ENCODE data around the gene DYNC1I1. TPM values are rescaled to one million over a fixed set of nuclear protein-coding genes. Genes with fewer than 3 reads are reported as not detected.

DYNC1I1 gene
- total RNA-seq, 2 experiments from 2014 or later, result not detected

GRCh38 chr7:96127746-96128145 lies 355.4 kb downstream of the DYNC1I1 start:
- no peak overlapping the region for H3K4me3 Mint-ChIP-seq
- ATAC-seq (no peak), DNase-seq (no peak)
- H3K27ac Mint-ChIP-seq, result no peak overlapping the region
- POLR2A ChIA-PET, result interaction anchor here (0.8 kb wide), 1 partner anchor 28 kb away, joined by 3 read pairs; no protein-coding TSS in a partner anchor
- no peaks in the 10 kb centered on the region for H3K4me1 Mint-ChIP-seq (ENCODE audit: low read depth)
- CTCF ChIA-PET, result no interaction called here
- H3K9me3 Mint-ChIP-seq, result no peaks in the 10 kb centered on the region
- intact Hi-C loops (cut with micrococcal nuclease), result no loop called here
- peaks cover 17% of the 10 kb centered on the region for H3K36me3 Mint-ChIP-seq (ENCODE audit: low read depth)
- TF ChIP-seq CTCF (IDR thresholded peaks at IDR 0.05), result no peak
- H3K27me3 Mint-ChIP-seq, result no peaks in the 10 kb centered on the region

DNA sequence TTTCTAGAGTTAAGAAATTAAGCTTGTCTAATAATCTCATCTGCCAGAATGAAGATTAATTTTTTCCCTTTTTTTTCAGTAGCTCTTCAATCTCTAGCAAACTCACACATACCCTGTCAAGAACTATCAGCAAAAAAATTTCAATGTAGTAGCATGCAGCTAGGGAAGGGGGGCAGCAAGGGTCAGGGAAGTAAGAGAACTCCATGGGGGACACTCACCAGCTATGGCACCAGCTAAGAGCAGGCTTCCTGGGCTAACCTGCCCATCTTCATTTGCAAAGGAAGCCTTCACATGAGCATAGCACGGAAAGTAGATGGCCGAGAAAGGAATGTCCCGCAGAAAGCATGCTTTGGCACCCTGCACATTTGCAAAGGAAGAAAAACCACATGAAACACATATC lies 359.2 kb downstream of the DYNC1I1 start:
- Mint-ChIP-seq H3K9me3 (no peaks in the 10 kb centered on the region), H3K27me3 (no peaks in the 10 kb centered on the region), H3K27ac (no peak overlapping the region), H3K4me3 (no peak overlapping the region), H3K4me1 (ENCODE audit: low read depth) (no peaks in the 10 kb centered on the region), H3K36me3 (ENCODE audit: low read depth) (peaks cover 16% of the 10 kb centered on the region)
- ChIA-PET CTCF (interaction anchor here (1.1 kb wide), 1 partner anchor 896 kb away, joined by 3 read pairs; no protein-coding TSS in a partner anchor), POLR2A (no interaction called here)
- no peak for TF ChIP-seq CTCF (IDR thresholded peaks at IDR 0.05)
- ATAC-seq (no peak), DNase-seq (no peak)
- intact Hi-C loops (cut with micrococcal nuclease), result no loop called here

DNA sequence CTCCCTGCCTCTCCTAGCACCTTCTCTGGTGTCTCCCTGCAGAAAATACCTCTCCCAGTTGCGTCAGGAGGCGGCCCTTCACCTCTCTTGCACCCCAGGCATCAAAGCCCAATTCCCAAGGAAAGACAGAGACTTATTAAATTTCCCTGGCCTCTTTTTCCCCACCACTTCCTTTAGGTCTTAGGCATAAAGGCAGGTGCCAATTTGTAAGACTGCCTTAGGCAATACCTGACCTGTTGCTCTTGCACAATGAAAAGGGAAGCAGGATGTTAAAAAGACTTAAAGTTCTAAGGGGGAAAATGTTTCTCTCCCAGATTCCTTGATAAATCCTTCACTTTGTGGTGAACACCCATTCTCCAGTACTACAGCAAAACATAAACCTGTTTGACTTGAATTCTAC lies 362.9 kb downstream of the DYNC1I1 start:
- H3K9me3 Mint-ChIP-seq, result no peaks in the 10 kb centered on the region

DNA sequence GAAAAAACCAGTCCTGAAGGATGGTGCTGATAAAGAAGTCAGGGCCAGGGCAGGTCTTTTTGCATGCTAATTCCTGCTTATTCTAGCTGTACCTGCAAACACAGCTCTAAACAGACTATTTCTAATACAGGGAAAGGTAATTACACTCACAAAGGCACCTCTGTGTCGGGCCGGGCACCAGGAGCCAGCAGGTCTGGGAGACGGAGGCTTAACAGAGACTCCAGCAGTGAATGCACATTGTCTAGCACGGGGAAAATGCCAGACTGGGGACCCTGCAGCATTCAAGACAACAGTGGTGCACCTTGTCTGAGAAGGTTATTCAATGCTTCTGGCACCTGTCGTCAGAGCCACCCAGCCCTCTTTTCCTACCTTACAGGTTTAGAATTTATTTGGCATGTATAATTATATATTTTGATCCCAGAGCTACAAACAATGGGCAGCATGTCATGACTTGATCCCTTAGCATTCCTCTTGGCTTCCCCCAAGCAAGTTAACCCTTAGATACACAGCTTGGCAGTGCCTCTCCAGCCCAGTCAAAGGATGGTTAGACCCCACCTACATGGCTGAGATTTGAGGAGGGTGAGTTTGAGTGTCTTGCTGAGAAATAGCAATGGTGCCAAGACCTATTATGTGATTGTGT lies 364.4 kb downstream of the DYNC1I1 start:
- TF ChIP-seq CTCF (IDR thresholded peaks at IDR 0.05), result no peak
- ATAC-seq (no peak), DNase-seq (no peak)
- ChIA-PET CTCF (no interaction called here), POLR2A (no interaction called here)
- no peaks in the 10 kb centered on the region for H3K9me3 Mint-ChIP-seq
- H3K4me1 Mint-ChIP-seq (ENCODE audit: low read depth), result no peaks in the 10 kb centered on the region
- H3K4me3 Mint-ChIP-seq, result no peak overlapping the region
- no peaks in the 10 kb centered on the region for H3K27me3 Mint-ChIP-seq
- intact Hi-C loops (cut with micrococcal nuclease), result no loop called here
- no peak overlapping the region for H3K27ac Mint-ChIP-seq
- H3K36me3 Mint-ChIP-seq (ENCODE audit: low read depth), result peaks cover 9% of the 10 kb centered on the region

More for the DNA sequence above, 362.9 kb downstream of the DYNC1I1 start:
- no peaks in the 10 kb centered on the region for H3K4me1 Mint-ChIP-seq (ENCODE audit: low read depth)
- CTCF ChIA-PET, result no interaction called here
- no peak for DNase-seq
- POLR2A ChIA-PET, result no interaction called here
- H3K27me3 Mint-ChIP-seq, result no peaks in the 10 kb centered on the region
- H3K4me3 Mint-ChIP-seq, result no peak overlapping the region
- TF ChIP-seq CTCF (IDR thresholded peaks at IDR 0.05), result no peak
- ATAC-seq, result no peak
- no peak overlapping the region for H3K27ac Mint-ChIP-seq
- intact Hi-C loops (cut with micrococcal nuclease), result no loop called here
- H3K36me3 Mint-ChIP-seq (ENCODE audit: low read depth), result peaks cover 15% of the 10 kb centered on the region

DNA sequence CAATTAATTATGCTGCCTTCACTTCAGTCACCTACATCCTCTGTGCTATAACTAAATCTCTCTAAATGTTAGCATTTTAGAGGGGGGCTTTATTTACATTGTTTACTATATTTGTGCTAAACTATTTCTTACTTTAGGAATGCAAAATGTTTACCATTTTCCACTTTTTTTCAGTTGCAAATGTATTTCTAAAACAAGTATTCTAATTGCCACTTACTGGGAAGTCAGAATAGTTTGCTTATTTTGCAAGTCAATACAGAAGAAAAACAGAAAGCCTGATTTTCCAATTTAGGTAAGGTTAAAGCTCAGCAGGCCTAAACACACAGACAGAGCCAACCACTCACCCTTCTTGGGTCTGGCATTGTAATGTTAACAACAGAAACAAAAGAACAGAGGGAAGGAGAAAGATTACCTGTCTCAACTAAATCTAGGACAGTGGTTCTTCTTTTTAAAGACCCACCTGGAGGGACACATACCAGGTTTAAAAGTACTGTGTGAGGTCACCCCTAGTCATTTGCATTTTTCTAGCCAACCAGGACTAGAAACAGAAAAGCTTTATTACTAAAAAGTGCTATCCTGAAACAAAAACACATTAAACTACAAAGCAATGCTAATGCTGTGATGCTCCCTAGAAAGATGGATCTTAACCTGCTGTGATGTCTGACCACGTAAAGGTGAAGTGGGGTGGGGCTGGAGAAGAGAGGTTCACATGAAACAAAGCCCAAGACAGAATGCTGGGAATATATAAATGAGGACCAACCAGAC lies 371.3 kb downstream of the DYNC1I1 start:
- Mint-ChIP-seq H3K4me3 (no peak overlapping the region), H3K4me1 (ENCODE audit: low read depth) (no peaks in the 10 kb centered on the region), H3K27ac (no peak overlapping the region), H3K9me3 (no peaks in the 10 kb centered on the region), H3K36me3 (ENCODE audit: low read depth) (peaks cover 25% of the 10 kb centered on the region), H3K27me3 (no peaks in the 10 kb centered on the region)
- ATAC-seq (no peak), DNase-seq (no peak)
- TF ChIP-seq CTCF (IDR thresholded peaks at IDR 0.05), result no peak
- ChIA-PET CTCF (interaction anchor here (1.2 kb wide), 1 partner anchor 884 kb away, joined by 3 read pairs; no protein-coding TSS in a partner anchor), POLR2A (interaction anchor here (0.7 to 1.0 kb wide), 2 partner anchors 13 to 67 kb away, joined by 3 read pairs; no protein-coding TSS in a partner anchor)
- intact Hi-C loops (cut with micrococcal nuclease), result no loop called here
